HG03135 (cell line): ENCODE results near the gene C2orf76.
"Not testable (repeated sequence)": the region's sequence is repeated elsewhere in the genome, so short reads cannot be mapped to it uniquely, and the experiment has no call there.

Experiments used
- ATAC-seq: cut with Tn5 transposase; IDR thresholded peaks from one replicate; pipeline ENCODE4 v1.9.1; 2021; ENCODE audit warnings: mild to moderate bottlenecking, moderate library complexity; ENCODE audit not compliant: unreplicated experiment

Gene C2orf76

DNA sequence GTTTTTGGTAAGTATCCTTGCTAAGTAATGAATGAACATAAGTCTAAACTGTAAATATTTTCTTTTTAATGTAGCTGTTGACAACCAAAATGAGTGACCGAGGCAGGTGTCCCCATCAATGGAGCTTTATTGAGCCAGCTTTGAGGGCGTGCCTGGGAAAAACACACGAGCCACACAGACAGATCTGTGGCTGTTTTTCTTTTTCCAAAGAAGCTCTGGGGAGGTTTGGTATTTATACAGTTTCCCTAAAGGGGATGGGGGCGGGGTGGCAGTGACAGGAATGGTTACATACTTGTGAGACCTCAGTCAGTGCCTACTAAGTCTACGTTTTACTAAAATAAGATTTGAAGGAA is 11.3 kb upstream of the C2orf76 start:
- no peak for ATAC-seq

DNA sequence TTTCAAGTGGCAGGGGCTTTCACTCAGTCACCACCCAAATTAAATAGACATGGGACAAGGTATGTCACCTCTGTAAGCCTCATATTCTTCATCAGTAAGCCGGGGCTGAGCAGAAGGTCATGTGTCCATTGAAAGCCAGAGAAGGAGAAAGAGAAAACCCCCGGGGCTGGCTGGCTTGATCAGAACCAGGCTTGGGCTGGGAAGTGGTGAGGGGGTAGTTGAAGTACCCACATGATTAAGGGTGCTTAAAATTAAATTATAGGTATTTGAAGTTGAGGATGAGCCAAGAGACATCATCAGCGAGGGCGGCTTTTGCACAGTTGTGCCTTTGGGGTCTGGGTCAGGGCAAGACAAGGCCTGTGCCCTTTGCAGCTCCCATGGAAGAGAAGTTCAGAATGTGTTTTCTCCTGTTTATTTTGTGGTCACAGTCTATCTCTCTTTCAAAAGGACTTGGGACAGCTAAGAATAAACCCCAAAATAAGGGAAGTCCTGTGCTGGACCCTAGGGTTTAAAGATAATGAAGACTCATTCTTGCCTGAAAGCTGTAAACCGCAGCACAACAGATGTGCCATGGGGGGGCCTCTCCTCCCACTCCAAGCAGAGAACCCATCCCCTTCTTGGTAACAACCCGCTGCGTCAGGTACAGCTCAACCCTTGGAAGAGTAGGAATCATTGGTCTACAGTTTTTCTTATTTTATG is 10.8 kb upstream of the C2orf76 start:
- ATAC-seq = no peak

DNA sequence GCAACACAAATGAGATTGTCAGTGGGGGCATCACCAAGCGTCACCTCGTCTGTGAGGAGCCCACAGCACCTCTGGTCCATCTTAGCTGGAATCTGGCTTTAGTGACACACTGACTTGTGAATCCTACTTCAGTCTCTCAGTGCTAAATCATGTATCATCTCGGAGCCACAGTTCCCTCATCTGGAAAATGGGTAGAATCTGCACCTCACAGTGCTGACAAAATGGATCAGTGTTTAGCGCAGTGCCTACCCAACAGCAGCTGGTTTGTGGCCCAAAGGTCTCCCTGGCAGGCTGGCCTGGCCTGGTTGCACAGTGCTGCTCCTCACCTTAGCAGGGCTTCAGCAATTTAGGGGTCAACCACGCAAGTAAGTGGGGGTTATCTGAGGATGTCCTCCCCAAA is 10.2 kb upstream of the C2orf76 start:
- no peak for ATAC-seq

DNA sequence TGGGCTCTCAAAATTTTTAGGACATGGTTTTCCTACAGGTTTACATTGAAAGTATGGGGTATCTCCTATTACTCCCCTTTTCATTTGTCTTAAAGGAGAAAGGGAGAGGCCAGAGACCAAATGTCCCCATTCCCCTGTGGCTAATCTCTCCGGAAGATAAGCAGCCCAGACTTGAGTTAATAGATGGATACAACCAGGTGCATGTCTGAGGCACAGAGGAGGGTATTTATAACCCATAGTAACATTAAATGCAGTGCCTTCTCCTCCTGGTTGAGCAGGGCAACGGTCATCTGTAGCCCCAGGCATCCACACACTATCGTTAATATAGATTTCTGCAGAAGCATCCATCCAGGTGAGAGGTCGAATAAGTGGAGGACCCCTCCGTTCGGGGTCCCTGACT is 9.8 kb upstream of the C2orf76 start:
- ATAC-seq = not testable (repeated sequence)

DNA sequence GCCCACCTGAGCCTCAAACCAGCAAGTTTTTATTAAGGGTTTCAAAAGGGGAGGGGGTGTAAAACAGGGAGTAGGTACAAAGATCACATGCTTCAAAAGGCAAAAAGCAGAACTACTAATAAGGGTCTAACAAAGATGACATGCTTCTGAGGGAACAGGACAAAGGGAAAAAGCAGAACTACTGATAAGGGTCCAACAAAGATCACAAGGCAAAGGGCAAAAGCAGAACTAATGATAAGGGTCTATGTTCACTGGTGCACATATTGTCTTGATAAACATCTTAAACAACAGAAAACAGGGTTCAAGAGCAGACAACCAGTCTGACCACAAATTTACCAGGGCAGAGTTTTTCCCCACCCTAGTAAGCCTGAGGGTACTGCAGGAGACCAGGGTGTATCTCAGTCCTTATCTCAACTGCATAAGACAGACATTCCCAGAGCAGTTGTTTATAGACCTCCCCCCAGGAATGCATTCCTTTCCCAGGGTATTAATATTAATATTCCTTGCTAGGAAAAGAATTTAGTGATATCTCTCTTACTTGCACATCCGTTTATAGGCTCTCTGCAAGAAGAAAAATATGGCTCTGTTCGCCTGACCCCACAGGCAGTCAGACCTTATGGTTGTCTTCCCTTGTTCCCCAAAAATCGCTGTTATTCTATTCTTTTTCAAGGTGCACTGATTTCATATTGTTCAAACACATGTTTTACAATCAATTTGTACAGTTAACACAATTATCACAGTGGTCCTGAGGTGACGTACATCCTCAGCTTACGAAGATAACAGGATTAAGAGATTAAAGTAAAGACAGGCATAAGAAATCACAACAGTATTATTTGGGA is 7.5 kb upstream of the C2orf76 start:
- not testable (repeated sequence) for ATAC-seq

DNA sequence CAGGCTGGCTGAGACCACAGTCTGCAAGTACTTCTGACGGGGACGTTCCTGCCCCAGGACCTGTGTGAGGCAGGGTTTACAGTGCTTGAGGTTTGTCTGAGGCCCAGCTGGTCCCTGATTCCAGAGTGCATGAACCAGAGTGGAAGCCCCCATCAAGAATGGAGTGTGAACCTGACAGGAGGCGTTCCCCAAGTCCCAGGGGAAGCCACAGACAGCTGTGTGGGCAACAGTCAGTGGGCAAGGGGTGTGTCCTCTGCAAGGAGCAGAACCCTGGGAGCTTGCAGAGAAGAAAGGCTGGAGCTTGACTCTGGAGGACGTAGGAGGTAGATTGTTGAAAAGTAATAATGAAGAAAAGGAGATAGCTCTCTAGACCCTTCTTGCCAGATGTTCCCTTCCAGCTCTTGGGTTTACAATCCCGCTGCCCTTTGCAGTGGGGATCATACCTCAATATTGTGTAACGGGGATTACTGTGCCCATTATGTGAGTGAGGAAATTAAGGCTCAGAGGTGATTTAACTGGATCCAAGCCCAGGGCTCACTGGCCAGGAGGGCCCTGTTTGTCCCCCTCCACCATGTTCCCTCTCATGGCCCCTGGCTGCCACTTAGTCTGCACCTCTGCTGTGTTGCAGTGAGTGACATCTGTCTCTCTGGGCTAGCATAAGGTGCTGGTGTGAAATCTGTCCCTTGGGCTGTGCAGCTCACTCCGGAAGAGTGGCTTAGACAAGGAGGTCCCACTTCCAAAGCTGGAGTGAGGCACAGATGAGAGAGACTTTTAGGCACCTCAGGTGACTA is 6.3 kb upstream of the C2orf76 start:
- no peak for ATAC-seq

DNA sequence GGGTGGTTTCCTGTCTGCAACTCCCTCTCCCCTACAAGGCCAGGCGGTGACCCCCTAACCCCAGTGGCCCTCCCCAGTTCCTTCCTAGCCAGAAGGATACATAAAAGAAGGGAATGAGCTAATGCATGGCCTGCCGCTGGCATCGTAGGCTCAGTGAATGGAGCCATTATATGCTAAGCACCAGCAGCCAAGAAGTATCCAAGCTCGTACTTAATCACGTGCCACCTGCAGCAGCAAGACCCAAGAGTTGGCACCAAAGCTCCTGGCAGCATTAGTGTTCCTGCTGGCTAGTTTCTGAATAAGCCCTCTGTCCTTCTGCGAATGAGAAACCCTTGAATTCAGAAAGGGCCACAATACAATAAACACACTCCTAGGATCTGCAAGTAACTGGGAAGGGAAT is 4.5 kb upstream of the C2orf76 start:
- no peak for ATAC-seq

DNA sequence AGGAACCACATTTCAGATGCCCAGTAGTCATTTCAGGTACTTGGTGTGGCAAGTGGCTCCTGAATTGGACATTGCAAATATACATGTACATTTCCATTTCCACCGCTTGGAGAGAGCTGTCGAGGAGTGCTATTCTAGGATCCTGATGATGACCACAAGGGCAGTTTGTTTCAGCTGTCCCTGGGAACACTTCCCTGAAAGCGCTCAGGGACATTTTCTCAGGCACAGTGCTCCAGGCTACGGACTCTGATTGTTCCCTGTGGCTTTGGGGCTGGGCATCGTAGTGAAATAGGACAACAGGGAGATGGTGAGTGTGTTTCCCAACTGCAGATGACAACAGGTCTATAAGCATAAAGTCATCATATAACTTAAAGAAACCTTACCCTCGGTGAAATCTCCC is 3.2 kb upstream of the C2orf76 start:
- ATAC-seq = no peak

DNA sequence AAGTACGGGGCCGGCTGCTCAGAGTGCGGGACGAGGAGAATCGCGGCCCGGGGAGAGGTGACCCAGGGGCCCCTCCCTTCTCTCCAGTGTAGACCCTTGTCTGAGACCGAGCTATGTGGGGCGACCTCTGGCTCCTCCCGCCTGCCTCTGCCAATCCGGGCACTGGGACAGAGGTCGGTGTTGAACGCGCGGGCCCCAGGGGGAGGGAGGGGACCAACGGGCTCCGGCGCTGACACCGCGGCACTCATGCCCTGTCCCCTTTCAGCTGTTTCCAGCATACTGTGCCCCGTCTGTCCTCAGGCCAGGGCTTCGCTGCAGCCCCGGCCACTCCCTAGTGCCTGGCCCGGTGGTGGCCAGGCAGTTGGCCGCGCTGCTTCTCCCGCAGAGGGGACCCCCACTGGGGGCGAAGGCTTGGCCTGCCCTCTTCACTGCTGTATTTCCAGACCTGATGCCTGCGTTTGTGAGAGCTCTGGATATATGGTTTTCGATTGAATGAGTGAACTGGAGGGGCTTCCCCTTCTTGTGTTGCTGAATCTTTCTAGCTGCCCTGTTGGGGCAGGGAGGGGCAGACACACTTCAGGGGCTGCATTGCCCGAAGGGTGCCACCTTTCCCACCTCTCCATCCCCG is 952 bp upstream of the C2orf76 start:
- ATAC-seq = peak; percentile 22

DNA sequence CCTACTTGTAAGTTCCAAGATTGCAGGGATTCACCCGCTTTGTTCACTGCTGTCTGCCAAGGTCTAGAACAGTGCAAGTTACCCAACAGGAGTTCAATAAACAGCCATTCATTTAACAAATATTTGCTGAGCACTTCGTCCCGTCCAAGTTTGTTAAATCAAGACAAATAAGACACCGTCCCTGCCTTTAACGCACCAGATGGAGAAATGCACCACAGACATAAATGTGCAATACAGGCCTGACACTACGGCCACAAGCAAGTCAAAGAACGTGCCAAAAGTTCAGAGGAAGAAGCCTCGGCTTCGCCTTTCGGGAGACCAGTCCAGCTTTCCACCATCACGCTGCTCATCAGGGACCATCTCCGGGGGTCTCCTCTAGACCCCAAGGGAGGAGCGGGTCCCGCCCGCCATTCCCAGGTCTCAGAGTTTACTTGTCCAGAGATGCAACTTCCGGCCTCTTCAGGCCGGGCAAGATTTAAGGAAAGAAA is 429 bp downstream of the C2orf76 start:
- ATAC-seq = peak; percentile 9

DNA sequence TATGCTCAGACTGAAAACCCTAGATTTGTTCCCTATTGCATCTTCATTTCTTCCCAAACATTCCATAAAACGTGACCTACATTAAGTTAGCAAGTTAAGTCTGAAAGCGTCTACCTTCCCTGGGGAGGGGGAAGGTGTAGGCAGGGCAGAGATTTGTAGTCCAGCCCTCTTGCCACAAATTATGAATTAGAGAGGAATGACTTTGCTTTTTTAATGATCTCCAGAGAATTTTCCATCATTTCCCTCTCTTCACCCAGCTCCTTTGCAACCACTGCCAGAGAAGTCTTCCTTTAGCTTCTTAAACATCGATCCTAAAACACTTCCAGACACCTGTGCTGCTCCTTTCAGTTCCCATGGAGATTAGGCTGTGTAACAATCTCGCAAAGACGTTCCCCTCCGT is 1.2 kb downstream of the C2orf76 start:
- no peak for ATAC-seq

DNA sequence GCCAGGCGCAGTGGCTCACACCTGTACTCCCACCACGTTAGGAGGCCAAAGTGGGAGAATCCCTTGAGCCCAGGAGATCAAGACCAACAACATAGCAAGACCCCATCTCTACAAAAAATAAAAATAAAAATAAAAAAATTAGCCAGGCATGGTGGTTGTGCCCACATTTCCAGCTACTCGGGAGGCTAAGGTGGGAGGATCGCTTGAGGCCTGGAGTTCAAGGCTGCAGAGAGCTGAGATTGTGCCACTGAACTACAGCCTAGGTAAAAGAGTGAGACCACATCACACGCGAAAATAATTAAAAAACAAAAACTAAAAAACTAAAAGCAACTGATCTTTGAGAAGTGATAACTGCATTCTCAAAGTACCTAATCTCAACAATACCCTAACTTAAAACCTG is 1.8 kb downstream of the C2orf76 start:
- no peak for ATAC-seq

DNA sequence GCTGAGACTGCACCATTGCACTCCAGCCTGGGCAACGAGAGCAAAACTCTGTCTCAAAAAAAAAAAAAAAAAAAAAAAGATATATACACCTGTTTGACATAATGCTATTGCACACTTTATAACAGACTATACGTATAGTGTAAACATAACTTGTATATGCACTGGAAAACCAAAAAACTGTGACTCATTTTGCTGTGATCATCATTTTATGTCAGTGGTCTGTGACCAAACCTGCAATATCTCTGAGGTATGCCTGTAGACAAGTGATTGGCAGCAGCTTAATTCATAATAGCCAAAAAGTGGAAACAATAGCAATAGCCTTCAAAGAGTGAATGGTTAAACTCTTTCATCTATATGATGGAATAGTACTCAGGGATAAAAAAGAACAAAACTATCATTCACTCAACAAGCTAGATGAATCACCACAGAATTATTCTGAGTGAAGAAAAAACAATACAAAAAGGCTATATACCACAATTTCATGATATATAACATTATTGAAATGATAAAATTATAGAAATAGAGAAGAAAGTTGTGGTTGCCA is 6.1 kb downstream of the C2orf76 start:
- ATAC-seq = no peak

DNA sequence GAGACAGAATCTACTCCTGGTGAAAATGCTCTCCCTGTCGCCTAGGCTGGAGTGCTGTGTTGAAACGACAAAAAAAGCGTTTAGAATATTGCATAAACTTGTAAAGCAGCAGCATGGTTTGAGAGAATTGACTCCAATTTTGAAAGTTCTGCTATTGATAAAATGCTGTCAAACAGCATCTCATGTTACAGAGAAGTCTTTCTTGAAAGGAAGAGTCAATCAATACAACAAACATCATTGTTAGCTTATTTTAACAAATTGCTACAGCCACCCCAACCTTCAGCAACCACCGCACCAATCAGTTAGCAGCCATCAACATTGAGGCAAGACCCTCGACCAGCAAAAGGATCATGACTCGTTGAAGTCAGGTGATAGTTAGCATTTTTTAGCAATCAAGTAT is 6.9 kb downstream of the C2orf76 start:
- no peak for ATAC-seq

DNA sequence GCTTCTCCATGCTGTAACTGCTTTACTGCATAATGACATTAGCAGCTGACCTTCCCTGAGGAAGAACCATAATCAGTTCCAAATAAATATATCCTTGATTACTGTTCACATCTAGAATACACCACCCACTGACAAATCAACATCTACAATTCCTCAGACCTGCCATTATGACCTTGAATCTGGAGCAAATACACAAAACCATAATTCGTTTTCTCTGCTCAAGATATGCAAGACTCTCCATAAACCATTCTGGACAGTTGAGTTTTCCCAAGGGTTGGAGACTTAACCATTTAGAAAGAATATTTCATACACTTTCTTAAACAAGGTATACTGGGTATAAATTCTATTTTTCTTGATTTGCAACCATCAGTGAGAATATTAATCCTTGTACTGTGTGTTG is 11.8 kb downstream of the C2orf76 start:
- ATAC-seq = no peak

DNA sequence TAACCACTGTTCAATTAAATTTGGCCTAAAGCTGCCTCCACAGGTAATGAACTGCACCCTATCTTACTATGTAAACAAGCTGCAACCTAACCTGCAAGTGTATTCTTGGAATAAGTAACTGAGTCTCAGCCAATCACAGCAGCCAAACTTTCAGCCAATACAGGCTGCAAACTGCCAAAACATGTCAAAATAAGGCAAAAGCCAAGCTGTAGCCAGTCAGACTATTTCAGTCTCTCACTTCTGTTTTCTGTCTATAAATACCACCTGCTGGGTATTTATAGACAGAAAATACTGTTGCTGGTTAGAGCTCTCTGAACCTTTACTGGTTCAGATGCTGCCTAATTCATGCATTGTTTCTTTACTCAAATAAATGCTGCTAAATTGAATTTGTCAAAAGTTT is 14.3 kb downstream of the C2orf76 start:
- peak; percentile 93 for ATAC-seq

DNA sequence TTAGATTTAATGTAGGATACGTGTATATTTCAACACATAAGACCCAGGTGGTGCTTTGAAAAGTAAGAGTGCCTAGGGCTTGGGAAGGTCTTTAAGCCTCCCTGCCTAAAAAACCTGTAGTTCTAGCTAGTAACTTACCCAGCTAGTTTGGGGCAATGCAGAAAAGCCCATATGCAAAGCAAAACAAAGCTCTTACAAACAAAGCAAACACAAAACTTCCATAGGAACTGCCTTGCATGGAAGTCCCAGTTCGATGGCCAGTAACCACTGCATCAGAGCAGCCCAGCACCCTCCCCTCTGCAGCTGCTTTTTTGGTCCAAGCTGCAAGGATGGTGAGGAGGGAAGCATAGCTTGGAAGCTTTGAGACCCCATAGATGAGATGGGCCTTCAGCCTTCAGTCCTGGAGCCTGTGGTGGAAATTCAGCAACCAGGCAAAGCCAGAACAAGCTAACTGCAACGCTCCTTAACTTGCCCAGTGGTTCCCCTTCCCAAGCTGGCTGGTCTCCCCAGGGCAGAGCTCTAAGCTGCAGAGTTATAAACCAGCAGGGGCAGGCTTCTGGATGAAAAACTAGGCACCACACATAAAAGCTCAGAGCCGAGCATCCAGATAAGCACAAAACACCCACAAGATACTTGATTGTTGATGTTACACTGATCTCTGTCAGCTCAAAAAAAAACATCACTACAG is 16.2 kb downstream of the C2orf76 start:
- ATAC-seq = no peak

DNA sequence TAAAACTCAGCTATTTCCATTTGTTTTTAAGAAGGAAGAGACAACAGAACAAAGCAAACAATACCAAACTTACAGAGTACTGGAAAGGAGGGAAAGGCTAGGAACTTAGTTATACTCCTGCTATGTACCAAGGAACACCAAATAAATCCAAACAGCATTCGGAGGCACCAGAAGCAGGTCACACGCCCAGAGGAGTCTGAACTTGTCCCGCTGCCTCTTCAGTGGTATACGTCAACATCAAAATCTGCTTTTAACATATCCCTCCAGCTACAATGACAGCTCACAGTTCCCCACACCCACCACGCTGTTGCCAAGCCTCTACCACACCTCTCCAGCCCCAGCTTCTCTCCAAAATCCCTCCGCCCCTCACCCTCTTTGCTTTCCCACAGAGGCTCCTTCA is 17.3 kb downstream of the C2orf76 start:
- ATAC-seq = no peak

DNA sequence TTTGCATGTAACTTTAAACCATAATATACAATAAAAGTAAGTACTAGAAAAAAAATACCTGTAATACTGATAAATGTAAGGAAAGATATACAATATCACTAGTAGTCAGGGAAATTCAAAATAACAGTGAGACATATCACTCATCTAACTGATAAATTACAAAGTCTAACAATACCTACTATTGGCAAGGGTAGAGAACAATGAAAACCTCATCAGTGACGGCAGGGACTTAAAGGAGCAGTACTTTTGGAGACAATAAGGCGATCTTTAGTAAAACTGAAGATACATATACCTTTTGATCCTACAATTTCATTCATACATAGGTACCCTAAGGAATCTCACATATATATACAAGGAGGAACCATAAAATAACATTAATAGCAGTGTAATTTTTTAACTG is 24.9 kb downstream of the C2orf76 start:
- no peak for ATAC-seq

DNA sequence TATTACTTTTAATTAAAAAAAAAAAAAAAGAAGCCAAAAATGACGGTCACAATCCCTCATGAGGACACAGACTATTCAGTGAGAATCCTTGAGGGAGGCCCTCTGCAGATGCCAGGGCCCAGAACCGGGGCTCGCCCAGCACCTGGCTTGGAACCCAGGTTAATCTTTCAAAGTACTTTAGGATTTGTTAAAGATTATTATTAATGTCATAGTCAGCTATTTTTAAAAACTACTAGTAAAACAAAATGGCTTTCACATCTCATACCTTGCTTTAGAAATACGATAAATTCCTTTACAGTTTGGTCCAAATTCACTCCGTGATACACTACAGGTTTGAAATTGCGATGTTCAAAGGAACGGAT is 27.1 kb downstream of the C2orf76 start:
- ATAC-seq = no peak
